Fibroblast of lung (primary cell): ENCODE results near the gene FSTL4. TPM values are rescaled to one million over a fixed set of nuclear protein-coding genes. Genes with fewer than 3 reads are reported as not detected.

Source experiments
- DNase-seq, 2 donors: peaks; one replicate each; pipeline versions ENCODE4 v3.0.0 to v3.0.0-alpha.2; 2010; ENCODE audit warnings: low read depth in 2 of 2
- H2AFZ ChIP-seq: 2 replicates; pipeline ENCODE4 v1.5.1; 2012; ENCODE audit warnings: low read length, control low read depth, inconsistent platforms
- H3K27ac ChIP-seq: 2 replicates; pipeline ENCODE4 v1.5.1; 2011; ENCODE audit warnings: low read length, control low read depth; ENCODE audit not compliant: insufficient read depth
- H3K27me3 ChIP-seq: 2 replicates; pipeline ENCODE4 v1.5.1; 2011; ENCODE audit warnings: mild to moderate bottlenecking, low read length; ENCODE audit not compliant: control insufficient read depth, insufficient read depth
- H3K36me3 ChIP-seq: 2 replicates; pipeline ENCODE4 v1.5.1; 2011; ENCODE audit warnings: low read length; ENCODE audit not compliant: control insufficient read depth, insufficient read depth
- H3K4me1 ChIP-seq: 2 replicates; pipeline ENCODE4 v1.5.1; 2011; ENCODE audit warnings: low read length; ENCODE audit not compliant: control insufficient read depth, insufficient read depth; ENCODE audit errors: extremely low read depth
- H3K4me2 ChIP-seq: 2 replicates; pipeline ENCODE4 v1.5.1; 2011; ENCODE audit warnings: low read length, control low read depth; ENCODE audit not compliant: insufficient read depth; ENCODE audit errors: extremely low read depth
- H3K4me3 ChIP-seq, 4 experiments: fragments of 200-600 bp in 1 of 4; sonication (generic) in 1 of 4; replicated peaks in 1 of 4; 2 replicates each; pipeline ENCODE4 v1.5.1; 2011 to 2016; ENCODE audit warnings: low read length in 4 of 4, low read depth in 3 of 4, mild to moderate bottlenecking in 3 of 4, control low read depth in 2 of 4, inconsistent platforms in 1 of 4, mixed read lengths in 1 of 4; ENCODE audit not compliant: insufficient read depth in 1 of 4; ENCODE audit errors: control extremely low read depth in 1 of 4
- H3K79me2 ChIP-seq: 2 replicates; pipeline ENCODE4 v1.5.1; 2012; ENCODE audit warnings: mild to moderate bottlenecking, low read length, inconsistent platforms; ENCODE audit not compliant: control insufficient read depth, insufficient read depth
- H3K9ac ChIP-seq: 2 replicates; pipeline ENCODE4 v1.5.1; 2011; ENCODE audit warnings: mild to moderate bottlenecking, low read length, control low read depth; ENCODE audit not compliant: insufficient read depth
- H3K9me3 ChIP-seq: 2 replicates; pipeline ENCODE4 v1.5.1; 2012; ENCODE audit warnings: low read depth, low read length; ENCODE audit not compliant: control insufficient read depth, insufficient read depth
- H4K20me1 ChIP-seq: 2 replicates; pipeline ENCODE4 v1.5.1; 2011; ENCODE audit warnings: low read length; ENCODE audit not compliant: control insufficient read depth, insufficient read depth; ENCODE audit errors: extremely low read depth
- EZH2 ChIP-seq: IDR thresholded peaks from 2 replicates; pipeline ENCODE4 v1.5.1; 2012; ENCODE audit warnings: low read length, control low read depth, mild to moderate bottlenecking; ENCODE audit errors: missing control alignments
- polyA plus RNA-seq, 2 donors: library from polyadenylated mRNA; depleted of rRNA in 1 of 2; stranded (reverse) in 1 of 2; unstranded in 1 of 2; fragments of >200 nt; gene quantifications; 2 replicates each; pipeline ENCODE4 v1.2.1, GENCODE V29; 2011 to 2012; ENCODE audit warnings: missing spikeins in 1 of 2
- total RNA-seq: library from RNA; depleted of rRNA; stranded (reverse); fragments of >200 nt; gene quantifications from 2 replicates; pipeline ENCODE4 v1.2.1, GENCODE V29; 2014
- TF ChIP-seq, protein P1 (sequence below), 2 donors: IDR thresholded peaks in 1 of 2; conservative IDR thresholded peaks in 1 of 2; 1 replicate in 1 of 2; 2 replicates in 1 of 2; pipeline ENCODE4 v1.5.1; 2011 to 2012; ENCODE audit warnings: low read length in 2 of 2, control low read depth in 1 of 2, inconsistent platforms in 1 of 2, low read depth in 1 of 2, mild to moderate bottlenecking in 1 of 2

FSTL4 gene
- total and polyA plus RNA-seq, 2 donors (not counting 1 experiment from before 2014, with no cell fraction given) = 0.17 to 0.33 TPM

DNA sequence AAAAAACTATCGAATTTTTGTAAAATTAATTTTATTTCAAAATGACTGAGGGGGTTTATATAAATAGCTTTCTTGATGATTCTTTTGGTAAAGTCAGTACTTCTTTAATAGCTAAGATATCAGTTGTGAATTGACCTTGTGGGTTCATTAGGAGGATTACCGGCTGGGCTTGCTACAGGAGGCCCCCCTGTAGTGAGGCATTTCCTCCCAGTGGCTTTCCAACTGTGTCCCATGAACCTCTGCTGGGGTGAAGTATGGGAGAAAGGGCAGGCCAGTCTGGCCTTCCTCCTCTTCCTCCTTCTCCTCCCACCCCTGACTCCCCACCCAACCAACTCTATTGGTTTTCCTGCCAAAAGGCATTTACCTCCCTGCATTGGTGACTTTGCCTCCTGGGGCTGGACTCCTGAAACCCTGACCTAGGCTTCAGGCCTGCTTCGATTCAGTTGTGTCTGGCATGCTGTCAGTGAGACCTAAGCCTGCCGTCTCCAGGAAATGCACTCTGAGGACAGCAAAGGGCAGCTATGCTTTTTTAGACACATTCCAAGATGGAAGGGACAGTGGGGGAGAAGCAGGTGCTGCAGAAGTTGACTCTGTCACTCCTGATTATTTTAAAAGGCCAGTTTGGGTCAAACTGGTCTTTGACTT is 415.8 kb downstream of the FSTL4 start:
- Histone ChIP-seq H3K79me2 (no peaks in the 10 kb centered on the region), H3K27ac (no peak overlapping the region), H3K4me2 (no peak overlapping the region), H3K27me3 (no peaks in the 10 kb centered on the region), H4K20me1 (no peaks in the 10 kb centered on the region), H3K9me3 (no peaks in the 10 kb centered on the region), H3K4me3 (no peak overlapping the region), H2AFZ (no peak overlapping the region), H3K4me1 (no peaks in the 10 kb centered on the region), H3K36me3 (no peaks in the 10 kb centered on the region), H3K9ac (no peak overlapping the region)
- no peak for DNase-seq
- TF ChIP-seq, protein P1, sequence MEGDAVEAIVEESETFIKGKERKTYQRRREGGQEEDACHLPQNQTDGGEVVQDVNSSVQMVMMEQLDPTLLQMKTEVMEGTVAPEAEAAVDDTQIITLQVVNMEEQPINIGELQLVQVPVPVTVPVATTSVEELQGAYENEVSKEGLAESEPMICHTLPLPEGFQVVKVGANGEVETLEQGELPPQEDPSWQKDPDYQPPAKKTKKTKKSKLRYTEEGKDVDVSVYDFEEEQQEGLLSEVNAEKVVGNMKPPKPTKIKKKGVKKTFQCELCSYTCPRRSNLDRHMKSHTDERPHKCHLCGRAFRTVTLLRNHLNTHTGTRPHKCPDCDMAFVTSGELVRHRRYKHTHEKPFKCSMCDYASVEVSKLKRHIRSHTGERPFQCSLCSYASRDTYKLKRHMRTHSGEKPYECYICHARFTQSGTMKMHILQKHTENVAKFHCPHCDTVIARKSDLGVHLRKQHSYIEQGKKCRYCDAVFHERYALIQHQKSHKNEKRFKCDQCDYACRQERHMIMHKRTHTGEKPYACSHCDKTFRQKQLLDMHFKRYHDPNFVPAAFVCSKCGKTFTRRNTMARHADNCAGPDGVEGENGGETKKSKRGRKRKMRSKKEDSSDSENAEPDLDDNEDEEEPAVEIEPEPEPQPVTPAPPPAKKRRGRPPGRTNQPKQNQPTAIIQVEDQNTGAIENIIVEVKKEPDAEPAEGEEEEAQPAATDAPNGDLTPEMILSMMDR (conservative IDR thresholded peaks at IDR 0.05 in 1 of 2, IDR thresholded peaks at IDR 0.05 in 1 of 2; ENCODE audit: low read depth in 1 of 2, low read length in 2 of 2) = no peak
- TF ChIP-seq EZH2 = no peak

DNA sequence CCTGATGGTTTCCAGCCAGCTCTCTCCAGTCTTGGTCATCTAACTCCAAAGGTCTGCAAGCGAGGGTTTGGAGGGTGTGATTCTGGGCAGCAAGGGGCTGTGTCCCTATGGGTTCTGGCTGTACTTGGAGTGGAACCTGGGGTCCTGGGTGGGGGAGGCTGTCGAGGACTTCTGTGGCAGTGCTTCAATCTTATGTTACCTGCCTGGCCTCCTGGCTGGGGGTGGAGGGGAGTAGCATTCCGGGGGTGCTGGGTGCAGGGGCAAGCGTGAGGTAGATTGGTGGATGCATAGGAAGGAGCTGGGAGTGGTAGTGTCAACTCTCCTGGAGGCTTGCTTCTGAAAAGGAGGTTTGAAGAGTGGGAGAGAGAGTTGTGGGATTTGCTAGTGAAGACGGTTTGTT is 417.1 kb downstream of the FSTL4 start:
- TF ChIP-seq, protein P1 (conservative IDR thresholded peaks at IDR 0.05 in 1 of 2, IDR thresholded peaks at IDR 0.05 in 1 of 2; ENCODE audit: low read depth in 1 of 2, low read length in 2 of 2) = no peak
- no peaks in the 10 kb centered on the region for H3K36me3 ChIP-seq

DNA sequence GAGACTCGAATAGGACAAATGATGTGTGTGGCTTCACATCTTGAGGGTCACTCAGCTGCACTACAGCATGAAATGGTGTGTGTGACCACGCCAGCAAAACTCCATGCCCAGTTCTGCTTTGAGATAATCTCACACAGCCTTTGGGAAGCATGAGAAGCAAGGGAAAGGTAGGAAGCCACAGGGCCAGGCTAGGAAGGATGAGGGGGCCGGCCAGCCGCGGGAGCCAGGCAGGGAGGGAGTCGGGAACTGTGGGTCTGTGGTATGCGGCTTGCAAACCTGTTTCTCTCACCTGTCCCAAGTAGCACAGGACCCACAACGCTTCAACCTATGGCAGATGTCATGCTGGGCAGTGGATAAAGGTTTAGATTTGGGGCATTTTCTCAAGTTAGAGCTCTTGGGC is 418.5 kb downstream of the FSTL4 start:
- H3K27me3 ChIP-seq = no peaks in the 10 kb centered on the region
- H3K9me3 ChIP-seq = no peaks in the 10 kb centered on the region
- H3K4me1 ChIP-seq = no peaks in the 10 kb centered on the region
- TF ChIP-seq, protein P1 (conservative IDR thresholded peaks at IDR 0.05 in 1 of 2, IDR thresholded peaks at IDR 0.05 in 1 of 2; ENCODE audit: low read depth in 1 of 2, low read length in 2 of 2) = no peak
- no peak for TF ChIP-seq EZH2
- H3K9ac ChIP-seq = no peak overlapping the region
- H3K36me3 ChIP-seq = no peaks in the 10 kb centered on the region
- H3K4me3 ChIP-seq = no peak overlapping the region
- DNase-seq = no peak
- no peak overlapping the region for H3K4me2 ChIP-seq
- no peak overlapping the region for H3K27ac ChIP-seq
- H2AFZ ChIP-seq = no peak overlapping the region
- H4K20me1 ChIP-seq = no peaks in the 10 kb centered on the region
- no peaks in the 10 kb centered on the region for H3K79me2 ChIP-seq

More for the DNA sequence above, 417.1 kb downstream of the FSTL4 start:
- Histone ChIP-seq H3K9me3 (no peaks in the 10 kb centered on the region), H3K79me2 (no peaks in the 10 kb centered on the region), H3K27me3 (no peaks in the 10 kb centered on the region), H3K4me2 (no peak overlapping the region), H3K9ac (no peak overlapping the region), H3K4me1 (no peaks in the 10 kb centered on the region), H3K4me3 (no peak overlapping the region), H3K27ac (no peak overlapping the region), H4K20me1 (no peaks in the 10 kb centered on the region), H2AFZ (no peak overlapping the region)
- DNase-seq = no peak
